Forelimb muscle (tissue), 1 donor: ENCODE measurements around the gene RBSN. TPM values are rescaled to one million over a fixed set of nuclear protein-coding genes. Genes with fewer than 3 reads are reported as not detected.
A peak's percentile ranks its signal among the peaks of the same experiment; 100 is the strongest.
"Not testable (repeated sequence)": the region's sequence is repeated elsewhere in the genome, so short reads cannot be mapped to it uniquely, and the experiment has no call there.

ENCODE experiments used
- DNase-seq: peaks from one replicate; pipeline ENCODE4 v3.0.0-alpha.2; 2013; ENCODE audit warnings: low read depth
- polyA plus RNA-seq: library from polyadenylated mRNA; unstranded; fragments of 120-200 nt; gene quantifications from one replicate; pipeline ENCODE4 v1.2.1, GENCODE V29; 2013; ENCODE audit not compliant: insufficient read length

The RBSN gene
- polyA plus RNA-seq: 22.2 TPM

GRCh38 chr3:15098503-15099363 lies at the start of gene RBSN:
TSS of gene RBSN (minus strand) at chr3:15099148. CDS start at chr3:15096120, 3,028 bp downstream.
- peak; percentile 92 for DNase-seq

- no peak for DNase-seq
Measured at GRCh38 chr3:15148614-15149013, 49.7 kb upstream of the RBSN start.

GRCh38 chr3:15136885-15137284 lies 37.9 kb upstream of the RBSN start:
- not testable (repeated sequence) for DNase-seq

DNA sequence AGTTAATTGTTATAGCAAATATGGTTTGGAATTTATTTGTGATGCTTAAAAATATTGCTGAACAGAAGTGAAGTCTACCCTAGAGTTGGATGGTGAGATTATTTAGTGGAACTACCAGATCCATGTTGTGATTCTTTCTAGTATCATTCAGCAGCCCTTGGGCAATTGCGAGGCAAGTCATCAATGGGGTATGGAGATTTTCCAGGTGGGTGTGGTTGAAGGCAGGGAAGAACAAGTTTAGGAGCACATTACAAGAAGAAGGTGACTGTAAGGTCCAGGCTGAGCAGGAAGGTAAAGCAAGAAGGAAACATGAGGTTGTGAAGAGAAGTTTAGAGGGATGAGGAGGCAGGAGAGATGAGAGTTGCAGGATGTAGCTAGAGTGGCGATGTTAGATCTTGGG lies 36.0 kb upstream of the RBSN start:
- DNase-seq: not testable (repeated sequence)

GRCh38 chr3:15128403-15128802 lies 29.5 kb upstream of the RBSN start:
- DNase-seq: not testable (repeated sequence)

DNA sequence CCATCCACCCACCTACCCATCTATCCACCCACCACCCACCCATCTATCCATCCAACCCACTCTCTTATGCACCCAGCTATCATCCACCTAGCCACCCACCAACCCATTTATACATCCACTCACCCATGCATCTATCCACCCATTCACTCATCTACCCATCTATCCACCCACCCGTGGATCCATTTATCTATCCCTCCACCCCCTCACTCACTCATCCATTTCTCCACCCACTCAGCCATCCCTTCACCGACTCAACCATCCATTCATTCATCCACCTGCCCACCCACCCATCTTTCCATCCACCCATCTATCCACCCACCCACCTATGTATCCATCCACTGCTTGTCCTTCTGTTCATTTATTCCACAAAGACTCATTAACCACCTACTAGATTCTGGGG lies 28.0 kb upstream of the RBSN start:
- not testable (repeated sequence) for DNase-seq

- DNase-seq: no peak
Measured at GRCh38 chr3:15122398-15122797, 23.4 kb upstream of the RBSN start.

DNA sequence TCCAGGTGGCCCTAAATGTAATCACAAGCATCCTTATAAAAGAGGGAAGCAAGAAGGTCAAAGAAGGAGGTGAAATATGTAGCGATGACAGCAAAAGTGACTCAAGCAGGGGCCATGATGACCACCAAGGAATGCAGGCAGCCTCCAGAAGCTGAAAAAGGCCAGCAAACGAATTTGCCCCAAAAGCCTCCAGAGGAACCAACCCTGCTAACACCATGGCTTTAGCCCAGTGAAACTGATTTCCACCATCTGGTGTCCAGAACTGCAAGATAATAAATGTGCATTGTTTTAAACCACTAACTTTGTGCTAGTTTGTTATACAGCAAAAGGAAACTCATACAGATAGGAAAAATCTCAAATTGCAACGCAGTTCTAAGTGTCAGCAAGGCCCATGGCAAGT lies 23.0 kb upstream of the RBSN start:
- no peak for DNase-seq

GRCh38 chr3:15120986-15121385 lies 22.0 kb upstream of the RBSN start:
- DNase-seq: no peak

DNA sequence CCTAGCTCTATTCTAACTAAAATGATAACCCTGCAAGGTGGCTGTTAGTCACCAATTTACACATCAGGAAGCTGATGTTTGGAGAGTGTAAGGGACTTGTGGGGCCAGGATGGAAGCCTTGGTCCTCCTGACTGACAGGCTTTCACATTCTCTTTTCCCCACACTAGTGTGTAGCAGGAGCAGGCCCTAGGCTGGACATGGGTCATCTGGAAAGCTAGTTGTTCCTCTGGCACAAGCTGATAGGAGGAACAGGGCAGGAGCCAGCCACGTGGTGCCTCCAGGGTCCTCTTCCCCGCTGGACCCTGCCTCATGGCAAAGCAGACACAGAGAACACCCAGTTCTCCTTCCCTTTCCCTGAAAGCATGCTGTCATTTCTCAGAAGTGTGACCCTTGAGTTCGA lies 18.1 kb upstream of the RBSN start:
- DNase-seq: no peak

DNA sequence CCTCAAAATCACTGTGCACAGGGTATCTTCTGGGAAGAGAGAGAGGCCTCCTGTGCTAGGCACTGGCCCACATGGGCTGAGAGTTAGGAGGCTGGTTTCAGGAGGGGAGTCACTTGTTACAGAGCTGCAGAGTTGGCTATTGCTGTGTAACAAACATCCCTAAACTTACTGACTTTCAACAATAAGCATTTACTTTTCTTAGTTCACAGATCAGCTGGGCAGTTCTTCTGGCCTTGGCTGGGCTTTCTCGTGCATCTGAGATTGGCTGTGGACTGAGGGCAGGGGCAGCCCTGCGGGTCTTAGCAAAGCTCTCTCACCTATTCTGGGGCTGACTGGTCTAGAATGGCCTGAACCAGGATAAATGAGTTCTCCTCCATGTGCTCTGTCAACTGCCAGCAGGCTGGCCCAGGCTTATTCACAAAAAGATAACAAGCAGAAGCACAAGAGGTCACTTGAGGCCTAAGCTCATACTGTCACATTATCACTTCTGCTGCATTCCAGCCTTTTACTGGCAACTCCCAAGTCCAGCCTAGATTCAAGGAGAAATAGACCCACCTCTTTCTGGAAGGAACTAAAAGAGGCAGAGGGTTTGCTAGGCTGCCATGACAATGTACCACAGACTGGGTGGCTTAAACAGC lies 17.2 kb upstream of the RBSN start:
- DNase-seq: no peak

DNA sequence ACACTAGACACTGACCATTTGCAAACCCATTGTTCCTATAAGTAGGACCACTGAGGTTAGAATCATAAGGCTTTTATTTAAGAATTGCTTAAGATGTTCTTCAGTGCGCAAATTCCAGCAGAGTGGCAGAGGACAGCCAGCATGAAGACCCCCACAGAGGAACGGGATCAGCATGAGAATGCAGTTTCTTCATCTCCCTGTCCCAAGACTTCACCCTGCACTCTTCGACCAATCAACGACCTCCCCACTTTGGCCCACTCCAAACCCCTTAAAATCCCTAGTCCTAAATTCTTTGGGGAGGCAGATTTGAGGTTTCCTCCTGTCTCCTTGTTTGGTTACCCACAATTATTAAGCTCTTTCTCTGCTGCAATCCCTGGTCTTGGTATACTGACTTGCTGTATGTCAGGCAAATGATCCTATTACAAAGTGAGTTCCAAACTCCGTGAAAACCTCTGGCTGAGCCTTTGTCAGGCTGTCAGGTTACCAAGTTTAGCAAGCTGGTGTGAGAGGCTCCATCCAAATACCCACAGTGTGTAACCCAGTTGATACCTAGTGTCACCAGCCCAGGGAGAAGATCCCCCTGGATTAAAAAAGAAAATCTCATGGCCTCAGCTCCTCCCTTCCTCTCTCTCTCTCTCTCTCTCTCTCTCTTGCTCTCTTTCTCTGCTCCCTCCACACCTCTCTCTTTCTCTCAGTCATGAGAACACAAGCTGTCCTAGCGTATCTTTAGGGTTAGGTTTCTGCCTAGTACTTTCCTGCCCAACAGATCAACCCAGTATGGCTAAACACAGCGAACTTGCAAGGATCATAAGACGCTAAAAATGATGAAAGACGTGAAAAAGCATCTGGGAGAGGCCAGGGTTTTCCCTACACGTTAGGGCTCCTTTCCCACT lies 15.8 kb upstream of the RBSN start:
- no peak for DNase-seq

GRCh38 chr3:15113884-15114283 lies 14.9 kb upstream of the RBSN start:
- DNase-seq: no peak

- no peak for DNase-seq
Measured at GRCh38 chr3:15113471-15113870, 14.5 kb upstream of the RBSN start.

GRCh38 chr3:15112011-15112410 lies 13.1 kb upstream of the RBSN start:
- DNase-seq: no peak

DNA sequence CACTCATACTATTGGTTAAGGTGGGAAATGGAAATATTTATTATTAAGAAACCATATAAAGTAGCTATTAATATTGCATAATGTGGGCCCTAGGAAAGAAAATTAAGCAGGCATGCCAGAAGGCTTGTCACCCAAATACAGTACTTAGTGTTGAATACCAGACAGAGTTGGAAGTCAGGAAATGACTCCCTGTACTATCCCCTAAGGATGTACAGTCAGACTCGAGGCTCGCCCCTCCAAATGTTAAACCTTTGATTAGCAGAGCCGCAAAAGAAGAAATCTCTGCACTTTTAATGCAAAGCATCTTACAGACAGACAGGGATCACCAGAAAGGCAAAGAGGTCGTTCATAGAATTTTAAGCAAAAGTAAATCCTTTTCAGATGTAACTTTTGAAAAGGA lies 11.3 kb upstream of the RBSN start:
- DNase-seq: no peak

DNA sequence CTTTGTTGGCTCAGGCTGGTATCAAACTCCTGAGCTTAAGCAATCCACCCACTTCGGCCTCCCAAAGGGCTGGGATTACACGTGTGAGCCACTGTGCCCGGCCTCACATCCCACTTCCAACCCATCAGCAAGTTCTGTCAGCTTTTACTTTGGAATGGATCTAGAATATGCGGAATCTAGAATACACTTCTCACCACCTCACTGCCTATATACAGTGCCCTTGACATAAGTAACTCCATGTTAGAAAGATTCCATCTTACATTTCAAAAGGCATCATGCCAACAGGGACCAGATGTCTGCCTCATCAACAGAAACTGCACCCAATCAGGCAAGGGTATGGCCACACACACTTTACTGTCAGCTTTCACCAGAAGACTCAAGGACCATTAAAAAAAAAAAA lies 9.9 kb upstream of the RBSN start:
- no peak for DNase-seq

DNA sequence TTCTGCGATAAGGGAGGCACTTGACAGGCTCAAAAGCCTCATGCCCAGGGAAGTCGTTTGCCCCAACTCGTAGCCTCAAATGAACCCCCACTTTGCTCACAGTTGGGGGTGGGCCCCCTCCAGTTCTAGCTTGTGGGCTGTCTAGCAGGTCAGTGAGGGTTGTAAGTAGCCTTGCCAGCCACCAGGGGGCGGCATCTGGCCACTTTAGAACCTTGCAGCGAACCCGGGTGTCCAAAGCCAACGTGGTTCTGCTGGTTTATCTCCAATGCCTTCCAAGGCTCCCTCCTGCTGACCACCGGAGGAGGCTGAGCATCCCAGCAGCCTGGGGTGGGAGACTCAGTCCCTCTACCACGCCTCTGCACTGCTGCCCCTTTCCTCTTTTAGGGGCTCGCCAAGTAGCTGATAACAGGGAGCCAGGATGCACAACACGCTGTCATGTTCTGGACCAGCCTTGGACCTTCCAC lies 9.2 kb upstream of the RBSN start:
- no peak for DNase-seq

- DNase-seq: no peak
Measured at GRCh38 chr3:15107075-15107947, 8.4 kb upstream of the RBSN start.

DNA sequence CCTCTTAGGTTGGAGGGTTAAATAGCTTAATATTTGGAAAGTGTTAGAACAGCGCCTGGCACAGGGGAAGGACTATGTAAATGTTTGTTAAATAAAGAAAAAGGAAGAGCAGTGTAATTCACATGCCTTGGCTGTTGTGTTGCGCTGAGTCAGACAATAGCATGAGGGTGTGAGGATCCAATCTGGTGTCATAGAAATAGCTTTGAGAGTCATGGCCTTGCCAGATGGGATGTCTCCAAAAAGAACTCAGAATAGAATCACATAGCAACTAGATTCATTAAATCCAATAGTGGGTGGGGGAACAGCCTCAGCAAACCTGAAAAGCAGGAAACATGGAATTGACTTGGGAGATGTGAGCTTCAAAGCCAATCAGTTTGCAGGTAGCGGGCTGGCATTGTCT lies 3.9 kb upstream of the RBSN start:
- no peak for DNase-seq

GRCh38 chr3:15102256-15102655 lies 3.3 kb upstream of the RBSN start:
- DNase-seq: no peak
